Lower lobe of right lung (tissue), 2 donors: ENCODE data around the gene FGD5. TPM values are rescaled to one million over a fixed set of nuclear protein-coding genes. Genes with fewer than 3 reads are reported as not detected.

Experiments
- ATAC-seq, 2 donors: fragments of 200-7000 bp; cut with Tn5 transposase; one replicate each; pipeline ENCODE4 v1.9.1; 2020 to 2022; ENCODE audit warnings: mild to moderate bottlenecking in 2 of 2, moderate library complexity in 2 of 2
- DNase-seq: peaks from one replicate; pipeline ENCODE4 v3.0.0-alpha.2; 2020
- H3K27ac ChIP-seq: fragments of 200-600 bp; one replicate; pipeline ENCODE4 v1.8.0; 2022
- H3K27me3 ChIP-seq: fragments of 200-600 bp; one replicate; pipeline ENCODE4 v1.8.0; 2022; ENCODE audit warnings: low read depth
- H3K36me3 ChIP-seq: fragments of 200-600 bp; one replicate; pipeline ENCODE4 v1.8.0; 2022; ENCODE audit warnings: mild to moderate bottlenecking
- H3K4me1 ChIP-seq: fragments of 200-600 bp; one replicate; pipeline ENCODE4 v1.8.0; 2022
- H3K4me3 ChIP-seq: fragments of 200-600 bp; one replicate; pipeline ENCODE4 v1.8.0; 2022; ENCODE audit warnings: mild to moderate bottlenecking
- H3K9me3 ChIP-seq: fragments of 200-600 bp; one replicate; pipeline ENCODE4 v1.8.0; 2022
- CTCF ChIP-seq: fragments of 200-600 bp; IDR thresholded peaks from one replicate; pipeline ENCODE4 v1.8.0; 2022; ENCODE audit warnings: antibody characterized with exemption, mild to moderate bottlenecking
- intact Hi-C: fragments of 100-400 bp; cut with DNase I; formaldehyde crosslinking; loops from one replicate; pipeline ENCODE4 v1.11.0; 2022
- total RNA-seq: library from RNA; stranded (reverse); fragmentation: NEBNext Ultra II Directional; extraction: Animal tissue kit (Norgen Biotek cat#: 25700); gene quantifications from one replicate; pipeline ENCODE4 v1.2.1, GENCODE V29; 2021
- donor health status: DM: no; HTN: yes; CAD: no; lungs with severe emphysema.

The FGD5 gene
- total RNA-seq, 1 donor from 2014 or later, result 85.0 TPM

GRCh38 chr3:14827776-14828175 lies 9.0 kb downstream of the FGD5 start:
- ATAC-seq (no peak), DNase-seq (no peak)
- no peaks in the 10 kb centered on the region for H3K9me3 ChIP-seq
- H3K36me3 ChIP-seq, result no peaks in the 10 kb centered on the region
- H3K4me1 ChIP-seq, result peaks cover 31% of the 10 kb centered on the region
- H3K4me3 ChIP-seq, result no peak overlapping the region
- no peak overlapping the region for H3K27ac ChIP-seq
- TF ChIP-seq CTCF, result no peak
- H3K27me3 ChIP-seq, result no peaks in the 10 kb centered on the region
- intact Hi-C loops, result no loop called here

DNA sequence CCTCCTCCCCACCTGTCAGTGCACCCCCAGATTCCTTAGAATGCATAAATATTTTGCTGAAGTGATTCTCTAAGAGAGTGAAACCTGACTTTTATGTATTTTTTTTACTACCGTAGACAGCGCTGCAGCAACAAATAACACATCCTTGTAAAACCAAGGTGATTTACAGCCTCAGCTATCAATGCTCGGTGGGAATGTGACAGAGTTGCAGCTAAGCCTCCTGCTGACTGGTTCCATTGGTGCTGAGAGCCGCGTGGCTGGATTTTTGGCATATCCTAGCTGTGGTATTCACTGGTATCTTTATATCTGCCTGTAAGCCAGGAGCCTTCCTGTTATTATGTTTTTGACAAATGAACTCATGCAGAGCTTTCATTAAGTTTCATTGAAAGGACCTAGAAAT lies 11.0 kb downstream of the FGD5 start:
- intact Hi-C loops, result no loop called here
- no peak for DNase-seq
- ATAC-seq, result no peak

DNA sequence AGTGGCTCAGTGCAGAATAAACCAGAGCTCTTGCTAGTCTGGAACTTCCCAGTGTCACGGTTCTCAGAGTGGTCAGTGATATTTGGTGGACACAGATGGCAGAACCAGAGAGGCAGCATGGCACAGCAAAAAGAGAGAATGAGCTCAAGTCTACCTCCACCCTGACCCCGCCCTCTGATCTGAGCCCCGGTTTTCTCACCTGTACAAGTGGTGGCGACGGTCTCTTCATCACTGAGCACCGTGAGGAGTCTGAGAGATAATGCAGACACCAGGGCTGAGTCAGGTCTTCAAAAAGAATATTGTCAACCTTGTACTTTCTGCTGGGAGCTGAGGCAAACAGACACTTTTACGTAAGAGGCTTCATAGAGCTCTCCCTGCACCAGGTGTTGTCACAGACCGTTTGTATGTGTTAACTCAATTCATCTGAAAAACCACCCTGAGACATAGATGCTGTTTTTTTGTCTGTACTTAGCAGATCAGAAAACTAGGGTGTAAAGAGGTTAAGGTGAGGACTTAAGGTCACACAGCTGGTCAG lies 13.2 kb downstream of the FGD5 start:
- H3K4me1 ChIP-seq, result peaks cover 26% of the 10 kb centered on the region
- no peak overlapping the region for H3K27ac ChIP-seq
- DNase-seq (no peak), ATAC-seq (no peak)
- no peak for TF ChIP-seq CTCF
- H3K36me3 ChIP-seq, result no peaks in the 10 kb centered on the region
- no peaks in the 10 kb centered on the region for H3K27me3 ChIP-seq
- no peak overlapping the region for H3K4me3 ChIP-seq
- intact Hi-C loops, result no loop called here
- H3K9me3 ChIP-seq, result no peaks in the 10 kb centered on the region

More for the DNA sequence above, 11.0 kb downstream of the FGD5 start:
- no peak overlapping the region for H3K4me3 ChIP-seq
- no peak overlapping the region for H3K27ac ChIP-seq
- no peaks in the 10 kb centered on the region for H3K36me3 ChIP-seq
- peaks cover 11% of the 10 kb centered on the region for H3K4me1 ChIP-seq
- no peaks in the 10 kb centered on the region for H3K9me3 ChIP-seq
- H3K27me3 ChIP-seq, result no peaks in the 10 kb centered on the region
- TF ChIP-seq CTCF, result no peak

DNA sequence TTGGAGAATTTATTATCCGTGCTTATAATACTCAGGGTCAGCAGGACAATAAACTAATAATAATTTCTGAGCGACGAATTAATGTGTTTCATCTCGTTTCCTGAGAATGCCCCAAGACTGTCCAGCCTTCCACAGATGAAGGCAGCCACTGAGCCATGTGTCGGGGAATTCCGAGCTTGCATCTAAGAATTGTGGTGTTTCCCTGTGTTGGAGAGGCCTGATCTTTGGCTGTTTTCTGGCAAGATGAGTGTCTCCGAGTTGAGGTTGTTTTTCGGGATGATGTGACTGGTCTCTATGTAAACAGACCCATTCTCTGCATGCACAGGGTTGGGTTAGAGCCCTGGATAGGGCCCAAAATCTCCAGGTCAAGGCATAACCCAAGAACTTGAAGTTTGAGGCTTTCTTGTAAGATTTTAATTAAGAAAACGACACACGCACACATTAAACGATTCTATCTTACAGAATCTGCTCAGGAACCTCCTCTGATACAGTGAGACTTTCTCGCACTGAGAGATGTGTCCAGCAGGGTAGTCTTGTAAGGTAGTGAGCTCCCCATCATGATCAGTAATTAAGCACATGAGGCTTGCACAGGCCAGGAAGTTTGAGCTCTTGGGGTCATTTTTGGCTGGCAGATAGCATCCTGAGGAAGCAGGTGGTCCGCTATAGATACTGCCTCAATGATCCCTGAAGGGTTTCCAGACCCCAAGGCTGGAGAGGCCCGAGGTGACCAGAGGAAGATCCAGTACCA lies 14.4 kb downstream of the FGD5 start:
- Histone ChIP-seq H3K4me1 (peaks cover 38% of the 10 kb centered on the region), H3K9me3 (no peaks in the 10 kb centered on the region), H3K27me3 (no peaks in the 10 kb centered on the region), H3K4me3 (no peak overlapping the region), H3K27ac (no peak overlapping the region), H3K36me3 (no peaks in the 10 kb centered on the region)
- DNase-seq, result no peak
- TF ChIP-seq CTCF, result no peak
- no peak for ATAC-seq
- intact Hi-C loops, result no loop called here

DNA sequence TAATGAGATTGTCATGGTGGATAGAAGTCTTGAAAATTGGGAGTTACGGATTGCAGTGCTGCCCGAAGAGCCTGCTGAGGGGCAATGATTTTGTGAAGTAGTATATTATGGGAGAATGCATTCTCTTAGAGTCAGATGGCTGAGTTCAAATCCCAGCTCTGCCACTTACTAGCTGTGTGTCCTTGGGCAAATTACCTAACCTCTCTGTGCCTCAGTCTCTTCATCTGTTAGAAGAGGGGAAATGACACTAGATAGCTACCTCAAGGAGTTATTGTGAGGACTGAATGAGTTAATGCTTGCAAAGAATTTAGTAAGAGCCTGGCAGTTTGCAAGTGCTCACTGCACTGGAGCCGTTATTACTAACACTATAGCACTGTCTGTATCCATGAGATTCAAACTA lies 15.4 kb downstream of the FGD5 start:
- Histone ChIP-seq H3K27ac (no peak overlapping the region), H3K36me3 (no peaks in the 10 kb centered on the region), H3K4me1 (peaks cover 48% of the 10 kb centered on the region), H3K27me3 (no peaks in the 10 kb centered on the region), H3K4me3 (no peak overlapping the region), H3K9me3 (no peaks in the 10 kb centered on the region)
- ATAC-seq (no peak), DNase-seq (no peak)
- TF ChIP-seq CTCF, result no peak
- intact Hi-C loops, result no loop called here
